ENCODE measurements around the gene IFT27.

GRCh38 chr22:36824655-36825054, 48.7 kb upstream of the IFT27 start:
- TF ChIP-seq CTCF (IDR thresholded peaks at IDR 0.05) (no peak), POLR2A (IDR thresholded peaks at IDR 0.05) (no peak)
